Heart left ventricle (tissue), 13 donors: ENCODE measurements around the gene PRIMPOL.

Experiments
- POLR2A ChIP-seq, 2 donors: fragments of 450-650 bp; IDR thresholded peaks; one replicate each; pipeline ENCODE4 v1.6.1; 2017; ENCODE audit warnings: antibody characterized with exemption in 2 of 2, mild to moderate bottlenecking in 2 of 2, moderate library complexity in 2 of 2
- TF ChIP-seq, protein P1 (sequence below), 12 donors: fragments of 200-600 bp; sonication (generic) in 4 of 12; IDR thresholded peaks; one replicate each; pipeline versions ENCODE4 v1.5.0 to v1.8.0; 2018 to 2022; ENCODE audit warnings: antibody characterized with exemption in 12 of 12, mild to moderate bottlenecking in 5 of 12
- donor health status: ischemic (EF 13 %, LVEDD 7.1; RV severe dilation, severe dysfunction).
- donor health status: DM: no; HTN: yes; CAD: no.
- donor health status: DM: no; HTN: no; CAD: no.
- donor health status: ischemic (EF 25% LVEDD 6.9; RV normal size, moderate dysfunction).
- donor health status: ischemic (EF 25% LVEDD 5.7; RV mildly dilated, moderate dysfunction).
- donor health status: ischemic (EF 35%, LVEDD 5.7; RV mildly dilated, moderate dysfunction).
- donor health status: nonischemic (EF 11% LVEDD 7.7; RV severe dilation, severe dysfunction).
- donor health status: DM: yes; HTN: yes; CAD: no.
- donor health status: PGD.
- donor health status: ischemic (EF 29% LVEDD 5.4; RV normal size, mild dysfunction).
- donor health status: nonischemic (EF 23%, LVEDD 6.1; RV moderate dilation, normal function).

DNA sequence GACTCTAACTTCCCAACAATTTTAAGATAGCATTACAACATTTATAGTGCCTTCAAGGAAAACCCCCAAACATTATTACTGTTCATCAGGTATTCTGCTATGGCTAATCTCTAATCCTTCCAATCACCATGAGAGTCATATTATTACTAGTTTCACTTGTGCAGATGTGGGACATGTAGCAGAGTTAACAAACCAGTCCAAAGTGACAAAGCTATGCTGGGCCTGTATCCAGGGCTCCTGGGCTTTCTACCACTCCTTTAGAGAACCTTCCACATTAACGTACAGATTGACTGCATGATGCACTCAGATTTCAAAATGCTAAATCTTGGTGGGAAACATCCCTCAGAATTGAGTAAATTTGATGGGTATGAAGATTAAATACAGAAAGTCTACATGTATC, 16.7 kb upstream of the PRIMPOL start:
- TF ChIP-seq, protein P1, sequence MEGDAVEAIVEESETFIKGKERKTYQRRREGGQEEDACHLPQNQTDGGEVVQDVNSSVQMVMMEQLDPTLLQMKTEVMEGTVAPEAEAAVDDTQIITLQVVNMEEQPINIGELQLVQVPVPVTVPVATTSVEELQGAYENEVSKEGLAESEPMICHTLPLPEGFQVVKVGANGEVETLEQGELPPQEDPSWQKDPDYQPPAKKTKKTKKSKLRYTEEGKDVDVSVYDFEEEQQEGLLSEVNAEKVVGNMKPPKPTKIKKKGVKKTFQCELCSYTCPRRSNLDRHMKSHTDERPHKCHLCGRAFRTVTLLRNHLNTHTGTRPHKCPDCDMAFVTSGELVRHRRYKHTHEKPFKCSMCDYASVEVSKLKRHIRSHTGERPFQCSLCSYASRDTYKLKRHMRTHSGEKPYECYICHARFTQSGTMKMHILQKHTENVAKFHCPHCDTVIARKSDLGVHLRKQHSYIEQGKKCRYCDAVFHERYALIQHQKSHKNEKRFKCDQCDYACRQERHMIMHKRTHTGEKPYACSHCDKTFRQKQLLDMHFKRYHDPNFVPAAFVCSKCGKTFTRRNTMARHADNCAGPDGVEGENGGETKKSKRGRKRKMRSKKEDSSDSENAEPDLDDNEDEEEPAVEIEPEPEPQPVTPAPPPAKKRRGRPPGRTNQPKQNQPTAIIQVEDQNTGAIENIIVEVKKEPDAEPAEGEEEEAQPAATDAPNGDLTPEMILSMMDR (IDR thresholded peaks at IDR 0.05): no peak
- no peak for TF ChIP-seq POLR2A (IDR thresholded peaks at IDR 0.05)
